SK-N-SH (cell line): ENCODE results near the gene H1-8. TPM values are rescaled to one million over a fixed set of nuclear protein-coding genes. Genes with fewer than 3 reads are reported as not detected.

ENCODE experiments used
- CTCF ChIA-PET: fragments of 300-600, 350-600 bp; formaldehyde crosslinking; extraction: SDS; loops from one replicate; lab custom pipeline; 2021; lab: Yijun Ruan, JAX
- POLR2A ChIA-PET: fragments of 350-600 bp; sonication (Branson Sonifier 250); formaldehyde crosslinking; extraction: SDS; loops from one replicate; lab custom pipeline; 2020; ENCODE audit warnings: antibody characterized with exemption, inconsistent platforms; lab: Yijun Ruan, JAX
- DNase-seq: peaks from one replicate; pipeline ENCODE4 v3.0.0; 2012
- H2AFZ ChIP-seq: fragments of 200-600 bp; sonication (generic); 2 replicates; pipeline ENCODE4 v1.8.1; 2016; ENCODE audit warnings: antibody characterized with exemption, mild to moderate bottlenecking, low read depth
- H3F3A ChIP-seq: fragments of 200-600 bp; sonication (generic); replicated peaks from 2 replicates; pipeline ENCODE3; 2016; ENCODE audit warnings: antibody characterized with exemption, mild to moderate bottlenecking; ENCODE audit not compliant: insufficient read depth
- H3K27ac ChIP-seq, 2 experiments: fragments of 200-500 bp in 1 of 2; fragments of 200-600 bp in 1 of 2; sonication (Bioruptor generic) in 1 of 2; sonication (generic), shearing (Covaris generic) in 1 of 2; 2 replicates each; pipeline versions ENCODE4 v1.5.1 to v1.6.1; 2014 to 2016; ENCODE audit warnings: low read depth in 2 of 2, inconsistent platforms in 1 of 2, low read length in 1 of 2, mild to moderate bottlenecking in 1 of 2, mixed read lengths in 1 of 2
- H3K27me3 ChIP-seq: fragments of 200-600 bp; sonication (generic), shearing (Covaris generic); 2 replicates; pipeline ENCODE4 v1.6.1; 2016; ENCODE audit warnings: mixed run types; ENCODE audit not compliant: insufficient read depth
- H3K36me3 ChIP-seq, 2 experiments: fragments of 200-500 bp in 1 of 2; fragments of 200-600 bp in 1 of 2; sonication (Bioruptor generic) in 1 of 2; sonication (generic) in 1 of 2; replicated peaks in 1 of 2; 2 replicates each; pipeline versions ENCODE3 to v1.5.1; 2014 to 2016; ENCODE audit warnings: low read length in 1 of 2, mild to moderate bottlenecking in 1 of 2; ENCODE audit not compliant: insufficient read depth in 2 of 2, control insufficient read depth in 1 of 2
- H3K4me1 ChIP-seq, 2 experiments: fragments of 200-500 bp in 1 of 2; fragments of 200-600 bp in 1 of 2; sonication (Bioruptor generic) in 1 of 2; sonication (generic), shearing (Covaris generic) in 1 of 2; 2 replicates each; pipeline versions ENCODE4 v1.5.1 to v1.6.1; 2014 to 2016; ENCODE audit warnings: low read depth in 1 of 2, low read length in 1 of 2, mixed run types in 1 of 2; ENCODE audit not compliant: insufficient read depth in 2 of 2, control insufficient read depth in 1 of 2
- H3K4me2 ChIP-seq: fragments of 200-600 bp; sonication (generic), shearing (Covaris generic); 2 replicates; pipeline ENCODE4 v1.6.1; 2017; ENCODE audit warnings: mixed run types
- H3K4me3 ChIP-seq, 2 experiments: fragments of 200-500 bp in 1 of 2; fragments of 200-600 bp in 1 of 2; sonication (Bioruptor generic) in 1 of 2; sonication (generic), shearing (Covaris generic) in 1 of 2; 2 replicates each; pipeline versions ENCODE4 v1.5.1 to v1.8.1; 2014 to 2016; ENCODE audit warnings: low read depth in 2 of 2, inconsistent platforms in 1 of 2, low read length in 1 of 2, mild to moderate bottlenecking in 1 of 2, mixed read lengths in 1 of 2, moderate library complexity in 1 of 2
- H3K79me2 ChIP-seq: fragments of 200-600 bp; sonication (generic); 2 replicates; pipeline ENCODE4 v1.8.1; 2017; ENCODE audit warnings: mild to moderate bottlenecking; ENCODE audit not compliant: insufficient read depth
- H3K9ac ChIP-seq: fragments of 200-600 bp; sonication (generic); 2 replicates; pipeline ENCODE4 v1.6.1; 2017; ENCODE audit warnings: mixed run types
- H3K9me2 ChIP-seq: fragments of 200-600 bp; sonication (generic); 2 replicates; pipeline ENCODE4 v1.6.1; 2017; ENCODE audit warnings: mixed run types
- H3K9me3 ChIP-seq: fragments of 200-600 bp; sonication (generic); 2 replicates; pipeline ENCODE4 v1.6.1; 2017; ENCODE audit warnings: mixed run types, mild to moderate bottlenecking, moderate library complexity
- H4K20me1 ChIP-seq: fragments of 200-600 bp; sonication (generic); 2 replicates; pipeline ENCODE4 v1.6.1; 2017; ENCODE audit warnings: mild to moderate bottlenecking, mixed run types; ENCODE audit not compliant: insufficient read depth
- CHD2 ChIP-seq: fragments of 150-350 bp; IDR thresholded peaks from 2 replicates; pipeline ENCODE4 v1.6.1; 2018; ENCODE audit warnings: low read length; ENCODE audit not compliant: partially characterized antibody
- ELF1 ChIP-seq: IDR thresholded peaks from 2 replicates; pipeline ENCODE4 v1.4.0; 2012
- EZH2phosphoT487 ChIP-seq: fragments of 200-600 bp; sonication (generic); IDR thresholded peaks from 2 replicates; pipeline ENCODE4 v1.6.1; 2017; ENCODE audit warnings: low read depth, mixed run types, mild to moderate bottlenecking, antibody characterized with exemption, moderate library complexity, borderline replicate concordance
- GABPA ChIP-seq: IDR thresholded peaks from 2 replicates; pipeline ENCODE4 v1.4.0; 2012; ENCODE audit warnings: low read depth, mild to moderate bottlenecking
- IRF3 ChIP-seq: fragments of 150-350 bp; IDR thresholded peaks from 2 replicates; pipeline ENCODE4 v1.6.1; 2016; ENCODE audit warnings: mild to moderate bottlenecking, low read depth, low read length
- MEF2A ChIP-seq: IDR thresholded peaks from 2 replicates; pipeline ENCODE4 v1.4.0; 2012; ENCODE audit warnings: low read depth, borderline replicate concordance
- POLR2AphosphoS5 ChIP-seq: IDR thresholded peaks from 2 replicates; pipeline ENCODE4 v1.6.1; 2012; ENCODE audit warnings: low read depth, low read length
- RAD21 ChIP-seq: IDR thresholded peaks from 2 replicates; pipeline ENCODE4 v1.6.1; 2012; ENCODE audit warnings: mild to moderate bottlenecking, low read length
- RFX5 ChIP-seq: IDR thresholded peaks from 2 replicates; pipeline ENCODE4 v1.6.1; 2012; ENCODE audit warnings: mild to moderate bottlenecking, improper control_type of control experiment, low read length
- SMC3 ChIP-seq: IDR thresholded peaks from 2 replicates; pipeline ENCODE4 v1.6.1; 2012; ENCODE audit warnings: low read depth, low read length, improper control_type of control experiment
- USF1 ChIP-seq: IDR thresholded peaks from 2 replicates; pipeline ENCODE4 v1.4.0; 2012; ENCODE audit warnings: low read depth, borderline replicate concordance
- YY1 ChIP-seq: IDR thresholded peaks from 2 replicates; pipeline ENCODE4 v1.4.0; 2012; ENCODE audit warnings: low read depth, mild to moderate bottlenecking
- WGBS: methylation state at CpG from one replicate; pipeline ENCODE4 v1.1.6; 2017; ENCODE audit warnings: low lambda C conversion rate; 5-methylcytosine and 5-hydroxymethylcytosine counted together
- polyA plus RNA-seq, 3 experiments: library from polyadenylated mRNA; depleted of rRNA; stranded (reverse); fragments of >200 nt; gene quantifications; 2 replicates each; pipeline ENCODE4 v1.2.3, GENCODE V29; 2012
- TF ChIP-seq, protein P1 (sequence below): IDR thresholded peaks from 2 replicates; pipeline ENCODE4 v1.6.1; 2012; ENCODE audit warnings: mild to moderate bottlenecking, low read depth, low read length, moderate library complexity
- TF ChIP-seq, protein P2 (sequence below): IDR thresholded peaks from 2 replicates; pipeline ENCODE4; 2012
- TF ChIP-seq, protein P3 (sequence below): IDR thresholded peaks from 2 replicates; pipeline ENCODE4 v1.4.0; 2012; ENCODE audit warnings: low read depth, borderline replicate concordance

The H1-8 gene
- polyA plus RNA-seq, 1 of the 3 experiments (the other 2 are of a cell fraction) = not detected

DNA sequence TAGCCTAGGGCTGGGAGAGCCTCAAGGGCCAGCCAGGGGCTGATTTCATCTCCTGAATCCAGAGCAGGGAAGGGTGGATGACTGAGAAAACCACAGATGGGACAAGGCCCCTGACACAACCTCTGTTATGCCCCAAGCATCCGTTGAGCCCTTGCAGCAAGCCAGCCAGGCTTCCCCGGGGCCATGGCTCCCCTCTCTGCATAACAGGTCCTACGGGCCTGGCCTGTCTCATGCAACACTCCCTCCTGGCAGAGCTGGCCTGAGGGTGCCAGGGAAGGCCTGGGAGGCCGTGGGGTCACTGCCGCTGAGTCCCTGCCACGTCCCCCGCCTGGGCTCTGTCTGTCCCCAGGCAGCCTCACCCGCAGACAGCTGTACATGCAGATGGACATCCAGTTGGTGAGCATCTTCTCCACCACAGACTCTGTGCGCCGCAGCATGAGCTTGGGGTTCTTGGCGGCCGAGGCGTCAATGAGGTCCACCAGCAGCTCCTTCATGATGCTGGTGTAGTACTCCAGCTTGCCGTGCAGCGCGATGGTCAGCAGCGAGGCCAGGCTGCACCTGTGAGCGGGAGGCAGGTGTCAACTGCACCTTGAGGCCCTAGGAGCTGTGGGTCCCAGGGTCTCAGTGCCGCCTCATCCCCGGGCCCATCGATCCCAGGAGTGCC lies 22.1 kb downstream of the H1-8 start:
- H3K9me3 ChIP-seq = no peaks in the 10 kb centered on the region
- H3K4me3 ChIP-seq = no peak overlapping the region
- ChIA-PET POLR2A (interaction anchor here (0.6 kb wide), 1 partner anchor 10 kb away, joined by 3 read pairs; no protein-coding TSS in a partner anchor), CTCF (interaction anchor here (0.7 to 1.7 kb wide), 6 partner anchors 8 to 125 kb away, joined by 3 to 6 read pairs (median 3); no protein-coding TSS in a partner anchor)
- peaks cover 5% of the 10 kb centered on the region for H3F3A ChIP-seq
- no peaks in the 10 kb centered on the region for H3K79me2 ChIP-seq
- no peak overlapping the region for H3K27ac ChIP-seq
- no peaks in the 10 kb centered on the region for H3K36me3 ChIP-seq
- peak; percentile 55 for DNase-seq
- H3K4me1 ChIP-seq = peaks cover 14 to 52% of the 10 kb centered on the region in 2 experiments
- TF ChIP-seq, protein P1, sequence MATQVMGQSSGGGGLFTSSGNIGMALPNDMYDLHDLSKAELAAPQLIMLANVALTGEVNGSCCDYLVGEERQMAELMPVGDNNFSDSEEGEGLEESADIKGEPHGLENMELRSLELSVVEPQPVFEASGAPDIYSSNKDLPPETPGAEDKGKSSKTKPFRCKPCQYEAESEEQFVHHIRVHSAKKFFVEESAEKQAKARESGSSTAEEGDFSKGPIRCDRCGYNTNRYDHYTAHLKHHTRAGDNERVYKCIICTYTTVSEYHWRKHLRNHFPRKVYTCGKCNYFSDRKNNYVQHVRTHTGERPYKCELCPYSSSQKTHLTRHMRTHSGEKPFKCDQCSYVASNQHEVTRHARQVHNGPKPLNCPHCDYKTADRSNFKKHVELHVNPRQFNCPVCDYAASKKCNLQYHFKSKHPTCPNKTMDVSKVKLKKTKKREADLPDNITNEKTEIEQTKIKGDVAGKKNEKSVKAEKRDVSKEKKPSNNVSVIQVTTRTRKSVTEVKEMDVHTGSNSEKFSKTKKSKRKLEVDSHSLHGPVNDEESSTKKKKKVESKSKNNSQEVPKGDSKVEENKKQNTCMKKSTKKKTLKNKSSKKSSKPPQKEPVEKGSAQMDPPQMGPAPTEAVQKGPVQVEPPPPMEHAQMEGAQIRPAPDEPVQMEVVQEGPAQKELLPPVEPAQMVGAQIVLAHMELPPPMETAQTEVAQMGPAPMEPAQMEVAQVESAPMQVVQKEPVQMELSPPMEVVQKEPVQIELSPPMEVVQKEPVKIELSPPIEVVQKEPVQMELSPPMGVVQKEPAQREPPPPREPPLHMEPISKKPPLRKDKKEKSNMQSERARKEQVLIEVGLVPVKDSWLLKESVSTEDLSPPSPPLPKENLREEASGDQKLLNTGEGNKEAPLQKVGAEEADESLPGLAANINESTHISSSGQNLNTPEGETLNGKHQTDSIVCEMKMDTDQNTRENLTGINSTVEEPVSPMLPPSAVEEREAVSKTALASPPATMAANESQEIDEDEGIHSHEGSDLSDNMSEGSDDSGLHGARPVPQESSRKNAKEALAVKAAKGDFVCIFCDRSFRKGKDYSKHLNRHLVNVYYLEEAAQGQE = no peak
- TF ChIP-seq IRF3 (no peak), EZH2phosphoT487 (no peak), CHD2 (no peak), ELF1 (no peak), MEF2A (no peak), POLR2AphosphoS5 (no peak), RFX5 (no peak), GABPA (no peak), RAD21 (no peak), SMC3 (no peak), USF1 (no peak), YY1 (no peak)
- TF ChIP-seq, protein P2, sequence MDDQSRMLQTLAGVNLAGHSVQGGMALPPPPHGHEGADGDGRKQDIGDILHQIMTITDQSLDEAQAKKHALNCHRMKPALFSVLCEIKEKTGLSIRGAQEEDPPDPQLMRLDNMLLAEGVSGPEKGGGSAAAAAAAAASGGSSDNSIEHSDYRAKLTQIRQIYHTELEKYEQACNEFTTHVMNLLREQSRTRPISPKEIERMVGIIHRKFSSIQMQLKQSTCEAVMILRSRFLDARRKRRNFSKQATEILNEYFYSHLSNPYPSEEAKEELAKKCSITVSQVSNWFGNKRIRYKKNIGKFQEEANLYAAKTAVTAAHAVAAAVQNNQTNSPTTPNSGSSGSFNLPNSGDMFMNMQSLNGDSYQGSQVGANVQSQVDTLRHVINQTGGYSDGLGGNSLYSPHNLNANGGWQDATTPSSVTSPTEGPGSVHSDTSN = no peak
- TF ChIP-seq, protein P3, sequence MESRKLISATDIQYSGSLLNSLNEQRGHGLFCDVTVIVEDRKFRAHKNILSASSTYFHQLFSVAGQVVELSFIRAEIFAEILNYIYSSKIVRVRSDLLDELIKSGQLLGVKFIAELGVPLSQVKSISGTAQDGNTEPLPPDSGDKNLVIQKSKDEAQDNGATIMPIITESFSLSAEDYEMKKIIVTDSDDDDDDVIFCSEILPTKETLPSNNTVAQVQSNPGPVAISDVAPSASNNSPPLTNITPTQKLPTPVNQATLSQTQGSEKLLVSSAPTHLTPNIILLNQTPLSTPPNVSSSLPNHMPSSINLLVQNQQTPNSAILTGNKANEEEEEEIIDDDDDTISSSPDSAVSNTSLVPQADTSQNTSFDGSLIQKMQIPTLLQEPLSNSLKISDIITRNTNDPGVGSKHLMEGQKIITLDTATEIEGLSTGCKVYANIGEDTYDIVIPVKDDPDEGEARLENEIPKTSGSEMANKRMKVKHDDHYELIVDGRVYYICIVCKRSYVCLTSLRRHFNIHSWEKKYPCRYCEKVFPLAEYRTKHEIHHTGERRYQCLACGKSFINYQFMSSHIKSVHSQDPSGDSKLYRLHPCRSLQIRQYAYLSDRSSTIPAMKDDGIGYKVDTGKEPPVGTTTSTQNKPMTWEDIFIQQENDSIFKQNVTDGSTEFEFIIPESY = no peak
- H2AFZ ChIP-seq = no peak overlapping the region
- no peaks in the 10 kb centered on the region for H3K9me2 ChIP-seq
- WGBS = no CpG with 5 or more reads among the region's 21 CpGs
- H3K27me3 ChIP-seq = no peaks in the 10 kb centered on the region
- H3K4me2 ChIP-seq = no peak overlapping the region
- no peaks in the 10 kb centered on the region for H4K20me1 ChIP-seq
- H3K9ac ChIP-seq = no peak overlapping the region
